GM18498 (cell line): Measurements from ENCODE around the gene GALM.
"Not testable (repeated sequence)": the region's sequence is repeated elsewhere in the genome, so short reads cannot be mapped to it uniquely, and the experiment has no call there.

ENCODE experiments used
- ATAC-seq: cut with Tn5 transposase; IDR thresholded peaks from one replicate; pipeline ENCODE4 v1.9.1; 2021; ENCODE audit warnings: mild to moderate bottlenecking, moderate library complexity; ENCODE audit not compliant: unreplicated experiment

Gene GALM

DNA sequence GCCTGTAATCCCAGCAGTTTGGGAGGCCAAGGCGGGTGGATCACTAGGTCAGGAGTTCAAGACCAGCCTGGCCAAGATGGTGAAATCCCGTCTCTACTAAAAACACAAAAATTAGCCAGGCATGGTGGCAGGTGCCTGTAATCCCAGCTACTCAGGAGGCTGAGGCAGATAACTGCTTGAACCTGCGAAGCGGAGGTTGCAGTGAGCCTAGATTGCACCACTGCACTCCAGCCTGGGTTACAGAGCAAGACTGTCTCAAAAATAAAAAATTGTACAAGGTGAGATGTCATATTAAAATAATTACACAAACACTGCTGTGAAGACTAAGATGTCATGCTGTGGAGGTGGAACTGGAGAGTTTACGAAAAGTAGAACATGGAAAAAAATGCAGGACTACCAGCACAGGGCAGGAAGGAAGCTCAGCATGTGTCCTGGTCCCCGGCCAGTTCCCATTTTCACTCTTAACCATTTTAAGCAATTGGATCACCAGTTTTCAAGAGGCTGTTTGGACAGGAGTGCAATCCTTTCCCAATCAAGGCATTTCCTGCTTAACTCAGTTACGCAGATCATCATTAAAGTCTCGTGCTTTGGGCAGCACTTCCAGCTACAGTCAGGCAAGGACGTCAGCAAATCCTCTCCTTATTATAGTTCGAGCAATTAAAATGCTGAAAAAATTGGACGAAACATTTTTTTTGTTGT, 71.2 kb downstream of the GALM start:
- ATAC-seq: not testable (repeated sequence)

DNA sequence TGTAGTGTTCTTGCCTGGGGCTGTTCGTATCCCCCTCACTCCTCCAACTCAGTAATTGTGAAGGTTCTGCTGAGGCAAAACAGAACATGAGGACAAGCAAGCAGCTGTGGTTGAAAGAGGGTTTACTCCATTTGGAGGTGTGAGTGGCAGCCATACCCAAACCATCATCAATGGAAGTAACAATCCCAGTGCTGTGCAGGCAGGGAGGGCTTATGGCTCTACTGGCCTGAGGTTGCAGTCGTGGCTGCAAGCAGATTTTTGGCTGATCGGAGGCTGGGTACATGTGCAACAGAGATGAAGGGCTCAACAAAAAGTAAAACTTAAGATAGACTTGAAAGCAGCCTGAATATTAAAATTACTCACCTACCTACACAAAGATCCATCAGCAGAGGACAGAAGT, 72.0 kb downstream of the GALM start:
- ATAC-seq: no peak

DNA sequence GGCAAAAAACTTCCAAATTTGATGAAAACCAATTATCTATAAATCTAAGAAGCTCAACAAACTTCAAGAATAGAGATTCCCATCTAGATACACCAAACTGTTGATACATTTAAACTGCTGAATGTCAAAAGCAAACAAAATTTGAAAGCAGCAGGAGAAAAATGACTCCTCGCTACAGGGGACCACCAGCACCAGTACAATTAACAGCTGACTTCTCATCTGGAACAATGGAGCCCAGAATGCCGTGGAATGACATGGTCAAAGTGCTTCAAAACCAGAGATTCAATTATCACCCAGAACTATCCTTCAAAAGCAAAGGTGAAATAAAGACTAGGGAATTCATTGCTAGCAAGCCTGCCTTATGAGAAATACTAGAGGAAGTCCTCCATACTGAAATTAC, 73.6 kb downstream of the GALM start:
- ATAC-seq: no peak

DNA sequence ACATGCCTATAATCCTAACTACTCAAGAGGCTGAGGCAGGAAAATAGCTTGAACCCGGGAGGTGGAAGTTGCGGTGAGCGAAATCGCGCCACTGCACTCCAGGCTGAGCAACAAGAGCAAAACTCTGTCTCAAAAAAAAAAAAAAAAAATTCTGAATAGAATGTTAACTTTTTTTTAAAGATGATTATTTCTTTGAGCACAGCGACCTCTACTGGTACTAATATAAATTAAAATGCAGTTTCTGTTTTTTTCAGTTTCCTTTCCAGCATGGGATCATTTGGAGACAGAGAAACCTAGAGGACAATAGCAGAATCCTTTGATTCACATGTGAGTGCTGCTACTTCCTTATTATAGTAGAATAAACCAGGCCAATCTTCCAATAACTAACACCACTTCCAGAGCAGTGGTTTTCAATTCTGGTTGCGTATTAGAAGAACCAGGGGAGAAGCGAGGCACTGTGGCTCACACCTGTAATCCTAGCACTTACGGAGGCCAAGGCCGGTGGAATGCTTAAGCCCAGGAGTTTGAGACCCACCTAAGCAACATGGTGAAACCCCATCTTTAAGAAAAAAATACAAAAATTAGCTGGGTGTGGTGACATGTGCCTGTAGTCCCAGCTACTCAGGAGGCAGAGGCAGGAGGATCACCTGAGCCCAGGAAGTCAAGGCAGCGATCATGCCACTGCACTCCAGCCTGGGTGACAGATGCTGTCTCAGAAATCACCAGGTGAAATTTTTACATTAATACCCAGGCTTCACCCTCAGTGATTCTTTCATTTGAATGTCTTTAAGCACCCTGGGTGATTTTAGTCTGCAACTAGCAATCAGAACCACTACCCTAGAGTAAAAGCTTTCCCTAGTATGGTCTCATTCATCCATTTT, 75.2 kb downstream of the GALM start:
- ATAC-seq: no peak

DNA sequence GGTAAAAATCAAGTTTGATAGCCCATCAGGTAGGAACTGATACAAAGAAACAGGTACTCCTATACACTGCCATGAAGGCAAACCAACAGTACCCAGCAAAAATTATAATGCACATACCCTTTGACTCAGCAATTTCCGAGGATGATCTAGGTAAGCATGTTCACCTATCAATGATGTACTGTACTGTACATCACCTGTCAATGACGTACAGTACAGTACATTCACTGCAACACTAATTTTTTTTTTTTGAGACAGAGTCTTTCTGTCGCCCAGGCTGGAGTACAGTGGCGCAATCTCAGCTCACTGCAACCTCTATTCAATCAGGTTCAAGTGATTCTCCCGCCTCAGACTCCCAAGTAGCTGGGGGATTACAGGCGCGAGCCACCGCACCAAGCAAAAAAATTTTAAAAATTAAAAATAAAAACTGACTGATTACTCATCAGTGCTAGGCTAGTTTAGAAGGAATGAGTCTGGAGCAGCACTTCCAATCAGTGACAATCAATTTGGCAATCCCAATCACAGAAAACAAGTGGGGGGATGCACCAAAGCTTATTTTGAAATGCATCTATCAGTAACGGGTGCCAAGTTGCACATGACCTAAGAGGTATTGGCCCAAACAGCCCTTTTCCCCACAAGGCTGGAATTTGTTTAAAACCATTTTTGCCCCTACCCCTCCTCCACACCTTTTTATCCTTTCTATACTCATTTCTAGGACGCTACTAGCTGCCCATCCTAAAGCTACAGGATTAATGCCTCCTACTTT, 77.1 kb downstream of the GALM start:
- no peak for ATAC-seq

DNA sequence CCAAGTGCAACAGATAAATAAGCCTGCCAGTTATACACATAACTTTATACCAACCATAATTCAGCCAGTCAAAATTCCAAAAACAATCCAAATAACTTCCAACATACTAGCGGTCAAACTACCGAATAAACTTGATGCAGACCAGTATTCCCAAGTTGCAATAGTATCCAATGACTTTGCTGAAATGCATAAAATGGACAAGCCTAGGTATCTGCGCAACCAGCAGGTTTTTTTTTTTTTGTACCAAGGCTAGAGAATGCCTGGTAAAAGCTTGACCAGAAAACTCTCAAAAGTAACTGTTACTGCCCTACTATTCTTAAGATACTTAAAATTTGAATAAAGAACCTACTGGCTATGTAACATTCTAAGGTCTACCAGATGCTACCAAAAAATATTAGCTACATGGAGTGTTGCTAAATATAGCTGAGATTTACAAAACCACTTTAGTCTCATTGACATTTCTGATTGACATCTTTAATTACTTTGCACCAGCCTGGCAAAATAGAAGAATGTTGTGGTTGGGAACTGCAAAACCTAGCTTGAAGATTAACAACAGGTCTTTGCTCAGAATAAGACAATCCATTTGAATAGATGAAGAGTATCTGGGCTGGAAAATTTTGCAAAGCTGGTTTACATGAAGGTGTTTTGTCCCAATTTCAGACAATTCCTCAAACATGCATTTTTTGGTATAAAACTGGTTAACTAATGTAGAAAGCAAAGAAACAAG, 77.9 kb downstream of the GALM start:
- ATAC-seq: no peak

DNA sequence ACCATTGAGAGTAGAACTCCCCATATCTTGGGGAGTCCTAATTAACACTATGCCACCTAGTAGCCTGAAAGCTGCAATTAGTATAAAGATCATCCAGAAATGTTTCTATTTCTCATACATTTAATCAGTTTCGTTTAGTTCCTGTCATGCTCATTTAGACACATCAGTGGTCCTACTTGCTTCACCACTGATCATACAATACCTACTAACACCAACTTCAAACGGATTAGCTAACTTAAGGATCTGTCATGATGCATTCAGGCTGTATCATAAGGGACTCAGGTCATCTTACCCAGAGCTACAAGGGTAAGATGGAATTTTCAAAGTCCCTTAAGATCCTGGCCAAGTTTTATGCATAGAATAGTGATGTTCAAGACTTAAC, 78.5 kb downstream of the GALM start:
- no peak for ATAC-seq

DNA sequence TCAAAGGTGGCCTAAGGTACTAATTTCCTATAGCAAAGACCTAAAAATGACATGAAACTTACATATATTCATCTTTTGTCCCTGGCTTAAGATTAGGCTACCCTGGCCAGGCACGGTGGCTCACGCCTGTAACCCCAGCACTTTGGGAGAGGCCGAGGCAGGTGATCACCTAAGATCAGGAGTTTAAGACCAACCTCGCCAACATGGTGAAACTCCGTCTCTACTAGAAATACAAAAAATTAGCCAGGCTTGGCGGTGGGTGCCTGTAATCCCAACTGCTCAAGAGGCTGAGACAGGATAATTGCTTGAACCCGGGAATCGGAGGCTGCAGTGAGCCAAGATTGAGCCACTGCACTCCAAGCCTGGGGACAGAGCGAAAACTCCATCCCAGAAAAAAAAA, 79.4 kb downstream of the GALM start:
- ATAC-seq: no peak

DNA sequence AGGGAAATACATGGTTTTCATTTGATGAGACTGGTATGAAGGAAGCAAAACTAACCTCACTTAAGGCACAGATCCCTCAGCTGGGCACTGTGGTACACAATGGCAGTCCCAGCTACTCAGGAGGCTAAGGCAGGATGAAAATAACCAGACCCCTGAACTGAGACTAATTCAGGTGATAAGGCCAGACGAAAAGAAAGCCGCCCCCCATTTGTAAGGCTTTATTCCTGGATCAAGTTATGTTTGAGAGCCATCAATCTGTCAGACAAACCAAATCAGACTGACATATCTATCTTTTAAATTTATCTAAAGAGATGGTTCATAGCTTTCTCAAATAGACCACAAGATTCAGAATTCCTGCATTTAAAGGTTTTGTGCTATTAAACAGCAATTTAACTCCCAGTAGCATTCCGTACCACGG, 81.1 kb downstream of the GALM start:
- ATAC-seq: no peak

DNA sequence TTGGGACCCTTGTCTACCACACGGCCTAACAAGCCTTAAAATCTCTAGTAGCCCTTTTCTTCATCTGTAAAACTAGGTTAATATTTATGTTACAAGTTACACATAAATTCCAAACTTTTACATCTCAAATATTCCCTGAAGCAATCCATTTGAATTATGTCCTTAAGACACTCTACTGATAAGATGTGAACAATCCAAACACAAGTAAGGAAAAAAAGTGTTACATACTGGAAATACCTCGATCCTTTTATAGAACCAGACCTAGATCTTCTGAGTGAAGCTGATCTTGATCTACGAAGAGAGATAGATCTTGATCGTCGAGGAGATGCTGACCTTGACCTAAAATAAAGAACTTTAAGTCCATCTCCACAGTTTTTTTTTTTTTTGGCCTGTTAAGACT, 81.9 kb downstream of the GALM start:
- ATAC-seq: no peak

DNA sequence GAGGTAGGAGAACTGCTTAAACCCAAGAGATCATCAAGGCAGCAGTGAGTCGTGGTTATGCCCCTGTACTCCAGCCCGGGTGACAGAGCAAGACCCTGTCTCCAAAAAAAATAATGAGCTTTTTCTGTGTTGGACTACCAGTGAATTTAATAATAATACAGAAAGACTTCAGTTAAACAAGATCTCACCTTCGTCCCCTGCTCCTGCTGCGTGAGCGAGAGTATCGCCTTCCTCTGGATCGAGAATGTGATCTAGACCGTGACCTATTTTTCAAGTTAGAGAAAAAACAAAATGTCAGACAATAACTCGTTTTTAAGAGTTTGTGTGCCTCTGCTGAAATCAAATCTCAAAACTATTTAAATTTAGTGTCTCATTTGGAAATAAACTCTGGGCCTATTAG, 82.5 kb downstream of the GALM start:
- no peak for ATAC-seq

DNA sequence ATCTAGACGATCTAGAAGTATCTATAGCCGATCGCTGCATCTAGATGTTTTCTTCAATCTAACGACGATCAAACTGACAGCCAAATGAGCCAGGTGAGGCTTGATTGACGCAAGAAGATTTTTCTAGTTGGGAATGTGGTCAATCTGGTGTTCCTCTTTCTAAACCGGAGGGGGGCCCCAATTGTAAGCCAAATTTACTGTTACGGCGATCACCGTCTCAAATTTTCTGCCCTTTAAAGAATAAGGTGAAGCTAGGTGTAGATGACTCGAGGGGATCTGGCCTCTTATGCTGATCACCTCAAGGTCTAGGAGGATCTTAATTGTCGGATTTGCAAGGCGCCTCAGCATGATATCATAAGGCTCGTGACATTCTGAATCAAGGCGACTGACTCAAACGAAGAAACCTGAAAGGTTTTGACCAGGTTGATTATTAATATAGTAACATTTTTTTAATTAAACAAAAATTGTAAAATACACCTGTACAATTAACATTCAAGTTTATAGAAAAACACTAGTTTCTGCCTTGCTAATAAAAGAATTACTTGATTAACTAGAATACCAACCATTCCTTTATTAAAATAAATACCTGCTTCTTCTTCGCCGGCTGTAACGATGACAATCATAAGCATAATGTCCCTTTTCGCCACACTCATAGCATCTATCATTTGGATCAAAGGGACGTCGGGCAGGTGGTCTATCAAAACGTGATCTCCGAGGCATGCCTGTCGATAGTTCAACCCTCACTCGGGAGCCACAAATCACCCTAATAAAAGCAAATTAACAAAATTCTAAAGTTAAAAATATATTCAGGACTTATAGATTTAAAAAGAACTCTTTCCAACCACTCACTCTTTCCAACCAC, 83.3 kb downstream of the GALM start:
- ATAC-seq: no peak

DNA sequence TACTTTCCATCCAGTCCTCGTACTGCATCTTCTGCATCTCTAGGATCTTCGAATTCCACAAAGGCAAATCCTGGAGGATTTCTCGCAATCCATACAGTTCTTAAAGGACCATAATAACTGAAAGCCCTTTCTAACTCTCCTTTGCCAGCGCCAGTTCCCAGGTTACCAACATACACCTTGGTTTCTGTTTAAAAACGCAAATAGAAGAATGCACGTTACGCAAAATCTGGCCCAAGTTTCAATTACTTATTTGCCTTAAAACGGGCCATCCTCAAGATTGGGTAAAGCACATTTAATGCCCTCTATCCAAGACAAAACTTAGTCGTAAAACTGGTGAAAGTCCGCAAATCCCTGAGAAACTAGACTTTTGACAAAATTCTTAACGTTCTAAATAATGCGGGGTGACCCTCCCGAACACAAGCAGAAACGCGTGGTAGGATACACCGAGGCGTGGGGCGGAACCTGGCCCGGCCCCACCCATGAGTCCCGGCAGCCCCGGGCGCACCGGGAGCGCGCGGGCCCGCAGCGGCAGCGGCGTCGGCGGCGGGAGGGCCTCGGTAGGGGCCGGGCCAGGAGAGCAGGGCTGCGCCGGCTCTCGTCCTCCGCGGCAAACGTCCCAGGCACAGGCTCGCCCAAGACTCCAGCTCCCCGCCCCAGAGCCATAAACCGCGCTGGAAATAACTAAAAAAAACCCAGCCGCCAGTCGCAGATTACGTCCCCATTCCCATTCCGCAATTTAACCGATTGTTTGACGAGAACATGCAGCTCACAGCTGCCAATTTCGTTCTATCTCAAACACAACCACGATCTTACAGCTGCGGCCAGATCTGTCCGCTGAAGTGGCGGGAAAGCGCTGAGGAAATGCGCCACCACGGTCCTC, 84.3 kb downstream of the GALM start:
- ATAC-seq: peak; percentile 40

DNA sequence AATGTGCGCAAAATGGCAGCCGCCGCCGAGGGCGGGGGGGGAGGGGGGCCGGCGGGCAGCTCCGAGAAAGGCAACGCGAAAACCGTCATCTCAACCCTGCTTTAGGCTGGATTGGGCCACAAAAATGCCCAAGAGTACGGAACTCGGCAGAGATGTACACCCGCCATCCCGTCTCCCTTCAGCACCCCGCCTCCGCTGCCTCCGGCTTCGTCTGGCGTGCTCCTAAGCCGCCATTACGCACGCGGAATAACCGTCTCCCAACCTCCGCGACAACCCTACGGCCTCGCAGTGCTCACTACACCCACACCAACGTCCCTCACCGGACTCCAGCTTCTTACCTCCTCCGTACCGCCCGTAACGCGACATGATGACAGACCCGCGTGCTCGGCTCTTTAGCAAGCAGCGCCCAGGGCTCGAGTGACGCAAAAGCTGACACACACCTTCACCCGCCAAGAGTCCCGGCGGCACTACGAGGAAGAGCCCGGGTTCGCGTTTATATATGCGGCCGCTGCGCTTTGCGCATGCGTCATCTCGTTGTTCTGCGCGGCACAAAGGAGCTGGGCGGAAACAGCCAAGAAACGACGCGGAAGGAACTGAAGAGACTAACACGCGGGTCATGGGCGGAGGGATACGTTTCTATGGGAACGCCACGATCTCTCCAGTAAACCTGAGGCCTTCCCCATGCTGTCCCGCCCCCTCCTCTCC, 85.1 kb downstream of the GALM start, which contains the start of gene SRSF7:
TSS of gene SRSF7 (minus strand) at position 471 of the 705 bp plus-strand sequence. CDS start at position 366, 105 bp downstream.
- ATAC-seq: peak; percentile 82

DNA sequence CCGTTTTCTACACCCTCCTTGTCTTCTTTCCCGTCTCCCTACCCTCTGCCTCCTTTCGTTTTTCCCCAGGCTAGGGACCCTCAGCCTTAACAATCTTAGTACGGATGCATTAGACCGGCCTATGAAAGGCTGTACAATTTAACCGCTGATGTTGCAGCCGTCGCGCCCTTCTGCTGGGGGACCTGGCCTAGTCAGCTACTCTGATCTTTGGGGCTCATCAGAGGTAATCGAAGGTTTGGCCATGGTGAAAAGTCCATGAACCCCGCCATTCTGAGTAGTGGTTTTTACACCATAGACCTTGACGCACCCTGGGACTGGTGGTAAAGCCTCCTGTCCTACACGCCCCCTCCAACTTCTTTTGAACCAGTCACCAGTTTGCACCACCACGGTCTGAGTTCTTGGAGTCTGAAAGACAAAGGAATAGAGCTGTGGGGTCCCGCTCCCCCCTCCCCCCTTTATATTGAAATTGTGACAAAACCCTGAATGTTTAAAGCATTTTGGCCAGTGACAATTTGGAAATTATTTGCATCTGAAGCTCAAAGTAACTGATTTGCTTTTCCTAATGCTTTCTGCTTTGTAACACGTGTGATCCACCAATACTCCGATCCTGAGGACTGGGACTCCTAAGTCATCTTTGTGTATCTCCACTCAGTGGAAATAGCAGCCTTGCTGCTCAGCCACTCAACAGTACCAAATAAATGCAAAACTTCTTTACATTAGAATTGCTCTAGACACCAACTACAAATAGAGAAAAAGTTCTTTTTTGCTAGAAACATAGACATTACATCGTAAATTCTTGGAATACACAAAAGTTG, 85.9 kb downstream of the GALM start:
- no peak for ATAC-seq

DNA sequence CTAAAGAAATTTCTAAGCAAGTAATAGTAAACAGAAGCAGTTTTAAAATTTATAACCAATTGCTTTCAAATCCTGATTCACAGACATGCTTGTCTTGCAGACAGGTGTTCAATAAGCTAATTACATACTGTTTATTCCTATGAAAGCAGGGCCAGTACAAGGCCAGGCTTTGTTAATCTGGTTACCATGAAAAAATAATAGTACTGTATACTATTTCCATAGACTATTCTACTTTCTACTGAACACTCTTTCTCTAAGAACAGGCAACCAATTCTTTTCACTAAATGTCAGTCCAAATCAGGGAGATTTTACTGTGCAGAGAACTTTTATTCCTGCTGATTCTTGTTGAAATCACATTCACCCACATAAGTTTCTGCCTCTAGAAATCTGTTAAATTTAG, 88.1 kb downstream of the GALM start:
- no peak for ATAC-seq

DNA sequence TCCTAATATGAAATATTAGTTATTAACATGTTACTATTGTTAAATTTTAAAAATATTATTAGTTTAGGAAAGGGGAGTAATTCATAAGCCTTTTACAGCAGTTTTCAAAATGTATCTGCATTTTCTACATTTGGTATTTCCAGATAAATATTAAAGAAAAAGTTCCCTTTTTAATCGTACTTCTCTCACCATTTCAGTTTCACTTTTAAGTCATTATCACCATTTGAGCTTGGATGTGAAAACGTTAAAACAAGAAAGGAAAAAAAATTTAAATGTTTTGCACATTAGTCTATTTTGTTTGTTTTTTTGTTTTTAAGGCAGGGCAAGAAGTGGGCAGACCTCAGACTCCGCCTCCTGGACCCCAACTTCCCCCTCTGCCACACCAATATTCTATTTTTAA, 88.6 kb downstream of the GALM start:
- ATAC-seq: no peak
